Endothelial cell of umbilical vein (primary cell): Measurements from ENCODE around the gene ROBO2. TPM values are rescaled to one million over a fixed set of nuclear protein-coding genes. Genes with fewer than 3 reads are reported as not detected.

ENCODE experiments used
- BruUV-seq: library from RNA; stranded (reverse); fragments of 400-500 nt; replicated peaks from 2 replicates; lab custom pipeline; 2021; lab: Mats Ljungman, UMichigan
- CTCF ChIA-PET: fragments of 300-600, 350-600 bp; sonication (Branson Sonifier 250); formaldehyde crosslinking; loops from one replicate; lab custom pipeline; 2021; ENCODE audit warnings: antibody characterized with exemption, inconsistent platforms; lab: Charles Lee
- POLR2A ChIA-PET: fragments of 300-600, 350-600 bp; sonication (Branson Sonifier 250); formaldehyde crosslinking; loops from one replicate; lab custom pipeline; 2021; ENCODE audit warnings: antibody characterized with exemption, inconsistent platforms; lab: Charles Lee
- DNase-seq: peaks from one replicate; pipeline ENCODE4 v3.0.0-alpha.2; 2011; ENCODE audit warnings: low read depth, low spot score
- FAIRE-seq: peaks from 2 replicates; lab custom pipeline; 2011; peaks lifted over from hg19 to GRCh38; lab: Jason Lieb, UNC
- H2AFZ ChIP-seq: 2 replicates; pipeline ENCODE4 v1.6.0; 2012; ENCODE audit warnings: low read depth, low read length, control low read depth, inconsistent platforms
- H3K27ac ChIP-seq: 2 replicates; pipeline ENCODE4 v1.5.1; 2011; ENCODE audit warnings: low read depth, mild to moderate bottlenecking, control low read depth, low read length, moderate library complexity; ENCODE audit not compliant: insufficient read depth
- H3K27me3 ChIP-seq, 2 experiments: 2 replicates each; pipeline versions ENCODE4 v1.6.0 to v1.6.1; 2011; ENCODE audit warnings: low read length in 2 of 2, mixed read lengths in 1 of 2; ENCODE audit not compliant: control insufficient read depth in 2 of 2, insufficient read depth in 2 of 2
- H3K36me3 ChIP-seq, 2 experiments: 2 replicates in 1 of 2; 3 replicates in 1 of 2; pipeline ENCODE4 v1.5.1; 2011; ENCODE audit warnings: low read length in 2 of 2, mild to moderate bottlenecking in 1 of 2, moderate library complexity in 1 of 2; ENCODE audit not compliant: control insufficient read depth in 2 of 2, insufficient read depth in 2 of 2; ENCODE audit errors: extremely low read depth in 1 of 2
- H3K4me1 ChIP-seq: 3 replicates; pipeline ENCODE4 v1.5.1; 2011; ENCODE audit warnings: mild to moderate bottlenecking, low read length; ENCODE audit not compliant: control insufficient read depth, insufficient read depth; ENCODE audit errors: extremely low read depth
- H3K4me2 ChIP-seq: 2 replicates; pipeline ENCODE4 v1.6.1; 2011; ENCODE audit warnings: low read length, control low read depth, mixed read lengths; ENCODE audit not compliant: insufficient read depth
- H3K4me3 ChIP-seq, 3 experiments: fragments of 200-600 bp in 1 of 3; sonication (generic), shearing (Covaris generic) in 1 of 3; replicated peaks in 1 of 3; 2 replicates each; pipeline ENCODE4 v1.5.1; 2011 to 2016; ENCODE audit warnings: control low read depth in 3 of 3, low read length in 3 of 3, mild to moderate bottlenecking in 2 of 3, inconsistent platforms in 1 of 3, low read depth in 1 of 3, moderate library complexity in 1 of 3; ENCODE audit not compliant: insufficient read depth in 1 of 3
- H3K79me2 ChIP-seq: 2 replicates; pipeline ENCODE4 v1.6.0; 2012; ENCODE audit warnings: low read length, inconsistent platforms; ENCODE audit not compliant: control insufficient read depth, insufficient read depth
- H3K9ac ChIP-seq: replicated peaks from 2 replicates; pipeline ENCODE3; 2011; ENCODE audit warnings: low read length, control low read depth; ENCODE audit not compliant: insufficient read depth; ENCODE audit errors: extremely low read depth
- H3K9me1 ChIP-seq: replicated peaks from 3 replicates; pipeline ENCODE4 v1.6.0; 2011; ENCODE audit warnings: mild to moderate bottlenecking, low read length; ENCODE audit not compliant: control insufficient read depth, insufficient read depth; ENCODE audit errors: extremely low read depth
- H3K9me3 ChIP-seq: replicated peaks from 2 replicates; pipeline ENCODE4 v1.5.1; 2012; ENCODE audit warnings: low read length, inconsistent platforms; ENCODE audit not compliant: control insufficient read depth, insufficient read depth
- H4K20me1 ChIP-seq: replicated peaks from 2 replicates; pipeline ENCODE3; 2011; ENCODE audit warnings: mild to moderate bottlenecking, low read length; ENCODE audit not compliant: control insufficient read depth, insufficient read depth; ENCODE audit errors: extremely low read depth
- CTCF ChIP-seq, 2 donors: IDR thresholded peaks; 1 replicate in 1 of 2; 2 replicates in 1 of 2; pipeline ENCODE4 v1.5.1; 2011; ENCODE audit warnings: low read length in 2 of 2, mild to moderate bottlenecking in 2 of 2, moderate library complexity in 2 of 2, control low read depth in 1 of 2, inconsistent platforms in 1 of 2, low read depth in 1 of 2; ENCODE audit not compliant: insufficient read depth in 1 of 2; ENCODE audit errors: extremely low read depth in 1 of 2
- EZH2 ChIP-seq: IDR thresholded peaks from 2 replicates; pipeline ENCODE4 v1.6.1; 2012; ENCODE audit warnings: borderline replicate concordance, low read depth, mild to moderate bottlenecking, moderate library complexity, low read length, inconsistent platforms; ENCODE audit not compliant: severe bottlenecking
- MYC ChIP-seq: IDR thresholded peaks from one replicate; pipeline ENCODE4 v1.6.1; 2011; ENCODE audit warnings: mild to moderate bottlenecking, low read depth, low read length
- POLR2A ChIP-seq: IDR thresholded peaks from 2 replicates; pipeline ENCODE4 v1.6.1; 2012; ENCODE audit warnings: low read depth, mild to moderate bottlenecking, control low read depth, low read length
- POLR2AphosphoS5 ChIP-seq: IDR thresholded peaks from 2 replicates; pipeline ENCODE4 v1.6.1; 2012; ENCODE audit warnings: low read depth, mild to moderate bottlenecking, control low read depth, low read length, moderate library complexity; ENCODE audit not compliant: insufficient read depth
- dilution Hi-C: fragments of 300-500 bp; cut with MboI; formaldehyde crosslinking; loops from one replicate; pipeline ENCODE4 v1.15.0; 2019; ENCODE audit warnings: low sequenced_read_pairs; ENCODE audit not compliant: extremely low pct_ligation_motif_present
- intact Hi-C: fragments of 100-400 bp; cut with micrococcal nuclease; formaldehyde crosslinking; loops from one replicate; pipeline ENCODE4 v1.10.0; 2022
- polyA plus RNA-seq, 4 experiments: library from polyadenylated mRNA; depleted of rRNA in 3 of 4; stranded (reverse) in 3 of 4; unstranded in 1 of 4; fragments of >200 nt; gene quantifications; 2 replicates each; pipeline versions ENCODE4 v1.2.1 to v1.2.3, GENCODE V29; 2011 to 2012; ENCODE audit warnings: missing spikeins in 1 of 4
- total RNA-seq: library from RNA; stranded (reverse); gene quantifications from 2 replicates; pipeline ENCODE4 v1.2.3, GENCODE V29; 2021
- TF ChIP-seq, protein P1 (sequence below): IDR thresholded peaks from 2 replicates; pipeline ENCODE4 v1.6.1; 2011; ENCODE audit not compliant: insufficient read depth, insufficient read length

ROBO2 gene
- total and polyA plus RNA-seq, 2 donors (not counting 3 experiments of a cell fraction or from before 2014, with no cell fraction given), result not detected

- TF ChIP-seq CTCF (IDR thresholded peaks at IDR 0.05; ENCODE audit: extremely low read depth in 1 of 2, insufficient read depth in 1 of 2, low read depth in 1 of 2, low read length in 2 of 2), result no peak
- TF ChIP-seq POLR2A, result no peak
- no peak for TF ChIP-seq POLR2AphosphoS5
- TF ChIP-seq, protein P1, sequence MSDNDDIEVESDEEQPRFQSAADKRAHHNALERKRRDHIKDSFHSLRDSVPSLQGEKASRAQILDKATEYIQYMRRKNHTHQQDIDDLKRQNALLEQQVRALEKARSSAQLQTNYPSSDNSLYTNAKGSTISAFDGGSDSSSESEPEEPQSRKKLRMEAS, result no peak
- no peak for TF ChIP-seq MYC
- H3K9ac ChIP-seq, result no peak overlapping the region
- H3K9me3 ChIP-seq, result no peaks in the 10 kb centered on the region
- no TSS peak for BruUV-seq
- FAIRE-seq, result no peak
- H4K20me1 ChIP-seq, result no peaks in the 10 kb centered on the region
- intact Hi-C loops (no loop called here), dilution Hi-C loops (no loop called here)
- no peak overlapping the region for H3K27ac ChIP-seq
- no peak overlapping the region for H3K4me2 ChIP-seq
- no peak overlapping the region for H2AFZ ChIP-seq
- H3K27me3 ChIP-seq, result no peaks in the 10 kb centered on the region
- DNase-seq, result no peak
- H3K4me3 ChIP-seq, result no peak overlapping the region
- ChIA-PET CTCF (no interaction called here), POLR2A (no interaction called here)
- no peaks in the 10 kb centered on the region for H3K9me1 ChIP-seq
- no peaks in the 10 kb centered on the region for H3K4me1 ChIP-seq
- H3K79me2 ChIP-seq, result no peaks in the 10 kb centered on the region
- H3K36me3 ChIP-seq, result no peaks in the 10 kb centered on the region
Measured at GRCh38 chr3:77586216-77586615, 546.3 kb downstream of the ROBO2 start.

- Histone ChIP-seq H3K4me3 (no peak overlapping the region), H3K4me2 (no peak overlapping the region), H2AFZ (no peak overlapping the region), H4K20me1 (no peaks in the 10 kb centered on the region), H3K4me1 (no peaks in the 10 kb centered on the region), H3K27me3 (no peaks in the 10 kb centered on the region), H3K9me3 (no peaks in the 10 kb centered on the region), H3K9me1 (no peaks in the 10 kb centered on the region), H3K79me2 (no peaks in the 10 kb centered on the region), H3K27ac (no peak overlapping the region), H3K36me3 (no peaks in the 10 kb centered on the region), H3K9ac (no peak overlapping the region)
- POLR2A ChIA-PET, result no interaction called here
- CTCF ChIA-PET, result no interaction called here
- dilution Hi-C loops (no loop called here), intact Hi-C loops (no loop called here)
- FAIRE-seq, result no peak
- TF ChIP-seq EZH2, result no peak
- TF ChIP-seq POLR2AphosphoS5, result no peak
- TF ChIP-seq POLR2A, result no peak
- BruUV-seq, result no TSS peak
- DNase-seq, result no peak
Measured at GRCh38 chr3:77588863-77589262, 549.0 kb downstream of the ROBO2 start.
